Keratinocyte (primary cell): ENCODE data around the gene TMEM37. TPM values are rescaled to one million over a fixed set of nuclear protein-coding genes. Genes with fewer than 3 reads are reported as not detected.

Experiments
- DNase-seq: peaks from one replicate; pipeline ENCODE4 v3.0.0-alpha.2; 2011; ENCODE audit warnings: low read depth, missing footprints, low spot score
- FAIRE-seq: peaks from 2 replicates; lab custom pipeline; 2011; peaks lifted over from hg19 to GRCh38; lab: Jason Lieb, UNC
- H2AFZ ChIP-seq: 2 replicates; pipeline ENCODE4 v1.6.0; 2012; ENCODE audit warnings: low read length, control low read depth, inconsistent platforms; ENCODE audit not compliant: control insufficient read depth
- H3K27ac ChIP-seq: 2 replicates; pipeline ENCODE4 v1.5.1; 2011; ENCODE audit warnings: low read length; ENCODE audit not compliant: control insufficient read depth, insufficient read depth
- H3K27me3 ChIP-seq: 3 replicates; pipeline ENCODE4 v1.6.0; 2011; ENCODE audit warnings: low read length; ENCODE audit not compliant: control insufficient read depth, insufficient read depth; ENCODE audit errors: extremely low read depth
- H3K36me3 ChIP-seq, 2 experiments: 2 replicates in 1 of 2; 3 replicates in 1 of 2; pipeline ENCODE4 v1.5.1; 2011; ENCODE audit warnings: low read length in 2 of 2, mild to moderate bottlenecking in 1 of 2; ENCODE audit not compliant: control insufficient read depth in 2 of 2, insufficient read depth in 2 of 2; ENCODE audit errors: extremely low read depth in 1 of 2
- H3K4me1 ChIP-seq: 3 replicates; pipeline ENCODE4 v1.5.1; 2011; ENCODE audit warnings: low read length; ENCODE audit not compliant: control insufficient read depth, insufficient read depth; ENCODE audit errors: extremely low read depth
- H3K4me2 ChIP-seq: 3 replicates; pipeline ENCODE4 v1.6.0; 2011; ENCODE audit warnings: low read depth, low read length; ENCODE audit not compliant: control insufficient read depth, insufficient read depth; ENCODE audit errors: extremely low read depth
- H3K4me3 ChIP-seq, 3 experiments: fragments of 200-600 bp in 1 of 3; sonication (generic) in 1 of 3; 2 replicates in 2 of 3; 3 replicates in 1 of 3; pipeline ENCODE4 v1.5.1; 2011 to 2016; ENCODE audit warnings: low read length in 3 of 3, mild to moderate bottlenecking in 3 of 3, control low read depth in 2 of 3, inconsistent platforms in 1 of 3, low read depth in 1 of 3, mixed read lengths in 1 of 3, mixed run types in 1 of 3, moderate library complexity in 1 of 3; ENCODE audit not compliant: control insufficient read depth in 2 of 3, insufficient read depth in 2 of 3; ENCODE audit errors: extremely low read depth in 1 of 3
- H3K79me2 ChIP-seq: 2 replicates; pipeline ENCODE4 v1.6.0; 2012; ENCODE audit warnings: low read length; ENCODE audit not compliant: control insufficient read depth, insufficient read depth
- H3K9ac ChIP-seq: 3 replicates; pipeline ENCODE4 v1.6.0; 2011; ENCODE audit warnings: low read length; ENCODE audit not compliant: control insufficient read depth, insufficient read depth; ENCODE audit errors: extremely low read depth
- H3K9me1 ChIP-seq: 3 replicates; pipeline ENCODE4 v1.6.0; 2011; ENCODE audit warnings: low read length; ENCODE audit not compliant: control insufficient read depth, insufficient read depth; ENCODE audit errors: extremely low read depth
- H3K9me3 ChIP-seq: 2 replicates; pipeline ENCODE4 v1.5.1; 2012; ENCODE audit warnings: low read depth, low read length; ENCODE audit not compliant: control insufficient read depth
- H4K20me1 ChIP-seq: 3 replicates; pipeline ENCODE4 v1.6.0; 2011; ENCODE audit warnings: low read length; ENCODE audit not compliant: control insufficient read depth, insufficient read depth; ENCODE audit errors: extremely low read depth
- CTCF ChIP-seq, 3 experiments: IDR thresholded peaks in 1 of 3; conservative IDR thresholded peaks in 1 of 3; optimal IDR thresholded peaks in 1 of 3; 2 replicates in 2 of 3; 3 replicates in 1 of 3; pipeline versions ENCODE3 to v1.5.1; 2011; ENCODE audit warnings: low read length in 3 of 3, mild to moderate bottlenecking in 3 of 3, moderate library complexity in 2 of 3, control low read depth in 1 of 3, inconsistent platforms in 1 of 3; ENCODE audit not compliant: insufficient read depth in 2 of 3; ENCODE audit errors: extremely low read depth in 1 of 3
- EZH2 ChIP-seq: IDR thresholded peaks from one replicate; pipeline ENCODE4 v1.6.1; 2012; ENCODE audit warnings: inconsistent platforms, mild to moderate bottlenecking, low read length, moderate library complexity
- dilution Hi-C: fragments of 300-500 bp; cut with MboI; formaldehyde crosslinking; loops from one replicate; pipeline ENCODE4 v1.7.0; 2020; ENCODE audit warnings: low sequenced_read_pairs; ENCODE audit not compliant: extremely low pct_ligation_motif_present
- polyA plus RNA-seq, 5 experiments: library from polyadenylated mRNA; depleted of rRNA in 3 of 5; stranded (reverse) in 3 of 5; stranded (forward) in 1 of 5; unstranded in 1 of 5; fragments of >200 nt; gene quantifications; 1 replicate in 1 of 5; 2 replicates in 3 of 5; 3 replicates in 1 of 5; pipeline versions ENCODE4 v1.2.1 to v1.2.3, GENCODE V29; 2011 to 2012; ENCODE audit warnings: missing spikeins in 2 of 5, low read depth in 1 of 5, low replicate concordance in 1 of 5

TMEM37 gene
- polyA plus RNA-seq, 1 donor (not counting 4 experiments of a cell fraction or from before 2014, with no cell fraction given) = 0.18 TPM

- no peak overlapping the region for H3K4me2 ChIP-seq
These were observed 56.0 kb downstream of the TMEM37 start for GRCh38 chr2:119487434-119488244.

More at GRCh38 chr2:119487434-119488244, 56.0 kb downstream of the TMEM37 start:
- Histone ChIP-seq H3K36me3 (no peaks in the 10 kb centered on the region), H3K4me1 (peaks cover 16% of the 10 kb centered on the region), H3K27me3 (no peaks in the 10 kb centered on the region), H3K4me3 (no peak overlapping the region), H3K27ac (no peak overlapping the region), H3K9ac (no peak overlapping the region), H4K20me1 (no peaks in the 10 kb centered on the region), H3K79me2 (no peaks in the 10 kb centered on the region), H3K9me1 (no peaks in the 10 kb centered on the region), H3K9me3 (no peaks in the 10 kb centered on the region), H2AFZ (no peak overlapping the region)
- FAIRE-seq (no peak), DNase-seq (no peak)
- no peak for TF ChIP-seq EZH2
- no peak for TF ChIP-seq CTCF (optimal IDR thresholded peaks at IDR 0.05 in 1 of 3, IDR thresholded peaks at IDR 0.05 in 1 of 3, conservative IDR thresholded peaks at IDR 0.05 in 1 of 3; ENCODE audit: extremely low read depth in 1 of 3, insufficient read depth in 2 of 3, low read length in 3 of 3)
- dilution Hi-C loops = no loop called here

Other genes starting within 250 kb of the TMEM37 start
- gene STEAP3, start 208.0 kb upstream of the TMEM37 start, polyA plus RNA-seq = 15.5 to 29.7 TPM (median 19.9 TPM) in 3 replicates
- gene C2orf76, start 65.0 kb upstream of the TMEM37 start, polyA plus RNA-seq = 5.9 to 17.9 TPM (median 15.7 TPM) in 3 replicates
- 415 to 590 TPM (median 446 TPM) in 3 replicates for gene DBI, start 64.9 kb upstream of the TMEM37 start, polyA plus RNA-seq
- gene SCTR, start 92.6 kb downstream of the TMEM37 start, polyA plus RNA-seq = not detected in 3 replicates
- not detected in 3 replicates for gene CFAP221, start 112.6 kb downstream of the TMEM37 start, polyA plus RNA-seq
- gene TMEM177, start 247.3 kb downstream of the TMEM37 start, polyA plus RNA-seq = 12.4 to 16.3 TPM (median 14.4 TPM) in 3 replicates